Measurements from ENCODE around the gene TBCEL. TPM values are rescaled to one million over a fixed set of nuclear protein-coding genes. Genes with fewer than 3 reads are reported as not detected.

TBCEL gene
- total and polyA plus RNA-seq, 2 donors (not counting 3 experiments of a cell fraction or from before 2014, with no cell fraction given): 5.6 to 19.5 TPM

GRCh38 chr11:120974466-120974865 is 49.4 kb upstream of the TBCEL start:
- Histone ChIP-seq H3K27ac (ENCODE audit: insufficient read depth, low read depth, low read length) (no peak overlapping the region), H3K36me3 (ENCODE audit: control insufficient read depth in 2 of 2, extremely low read depth in 1 of 2, insufficient read depth in 2 of 2, low read length in 2 of 2) (no peaks in the 10 kb centered on the region), H2AFZ (ENCODE audit: low read depth, low read length) (no peak overlapping the region), H3K4me2 (ENCODE audit: insufficient read depth, low read length) (no peak overlapping the region), H3K4me1 (ENCODE audit: control insufficient read depth, extremely low read depth, insufficient read depth, low read length) (no peaks in the 10 kb centered on the region), H3K27me3 (ENCODE audit: control insufficient read depth in 2 of 2, insufficient read depth in 2 of 2, low read length in 2 of 2) (no peaks in the 10 kb centered on the region), H4K20me1 (replicated peaks; ENCODE audit: control insufficient read depth, extremely low read depth, insufficient read depth, low read length) (no peaks in the 10 kb centered on the region), H3K79me2 (ENCODE audit: control insufficient read depth, insufficient read depth, low read length) (no peaks in the 10 kb centered on the region), H3K9me1 (replicated peaks; ENCODE audit: control insufficient read depth, extremely low read depth, insufficient read depth, low read length) (no peaks in the 10 kb centered on the region), H3K9ac (replicated peaks; ENCODE audit: extremely low read depth, insufficient read depth, low read length) (no peak overlapping the region), H3K4me3 (replicated peaks in 1 of 3; ENCODE audit: insufficient read depth in 1 of 3, low read depth in 1 of 3, low read length in 3 of 3) (no peak overlapping the region), H3K9me3 (replicated peaks; ENCODE audit: control insufficient read depth, insufficient read depth, low read length) (no peaks in the 10 kb centered on the region)
- DNase-seq (ENCODE audit: low read depth, low spot score) (no peak), FAIRE-seq (no peak)
- intact Hi-C loops (cut with micrococcal nuclease): no loop called here
- TF ChIP-seq JUN (IDR thresholded peaks at IDR 0.05; ENCODE audit: borderline replicate concordance, insufficient read depth, insufficient read length, low read depth) (no peak), MYC (IDR thresholded peaks at IDR 0.05; ENCODE audit: low read depth, low read length) (no peak), CTCF (IDR thresholded peaks at IDR 0.05; ENCODE audit: extremely low read depth in 1 of 2, insufficient read depth in 1 of 2, low read depth in 1 of 2, low read length in 2 of 2) (no peak), EZH2 (IDR thresholded peaks at IDR 0.05; ENCODE audit: borderline replicate concordance, low read depth, low read length, severe bottlenecking) (no peak), FOS (IDR thresholded peaks at IDR 0.05; ENCODE audit: borderline replicate concordance, insufficient read depth, low read length) (no peak), POLR2AphosphoS5 (IDR thresholded peaks at IDR 0.05; ENCODE audit: insufficient read depth, low read depth, low read length) (no peak), GATA2 (IDR thresholded peaks at IDR 0.05; ENCODE audit: insufficient read depth, insufficient read length, low read depth, low read length) (no peak), MAX (IDR thresholded peaks at IDR 0.05; ENCODE audit: insufficient read depth, insufficient read length) (no peak), POLR2A (IDR thresholded peaks at IDR 0.05; ENCODE audit: low read depth, low read length) (no peak)
- dilution Hi-C loops (cut with MboI; ENCODE audit: extremely low pct_ligation_motif_present, low sequenced_read_pairs): no loop called here
- BruUV-seq (replicated peaks): no TSS peak
- POLR2A ChIA-PET: no interaction called here
- CTCF ChIA-PET: interaction anchor here (1.2 to 2.0 kb wide), 2 partner anchors 11 to 221 kb away, joined by 4 to 7 read pairs; no protein-coding TSS in a partner anchor

Data from endothelial cell of umbilical vein (primary cell).